GM12801 (cell line): ENCODE measurements around the gene SLC17A2.

Experiments
- TF ChIP-seq, protein P1 (sequence below): IDR thresholded peaks from one replicate; pipeline ENCODE4 v1.5.1; 2011; ENCODE audit warnings: control low read depth; ENCODE audit not compliant: insufficient read length; ENCODE audit errors: extremely low read depth

Gene SLC17A2

GRCh38 chr6:25898289-25898977, 32.1 kb downstream of the SLC17A2 start:
- TF ChIP-seq, protein P1, sequence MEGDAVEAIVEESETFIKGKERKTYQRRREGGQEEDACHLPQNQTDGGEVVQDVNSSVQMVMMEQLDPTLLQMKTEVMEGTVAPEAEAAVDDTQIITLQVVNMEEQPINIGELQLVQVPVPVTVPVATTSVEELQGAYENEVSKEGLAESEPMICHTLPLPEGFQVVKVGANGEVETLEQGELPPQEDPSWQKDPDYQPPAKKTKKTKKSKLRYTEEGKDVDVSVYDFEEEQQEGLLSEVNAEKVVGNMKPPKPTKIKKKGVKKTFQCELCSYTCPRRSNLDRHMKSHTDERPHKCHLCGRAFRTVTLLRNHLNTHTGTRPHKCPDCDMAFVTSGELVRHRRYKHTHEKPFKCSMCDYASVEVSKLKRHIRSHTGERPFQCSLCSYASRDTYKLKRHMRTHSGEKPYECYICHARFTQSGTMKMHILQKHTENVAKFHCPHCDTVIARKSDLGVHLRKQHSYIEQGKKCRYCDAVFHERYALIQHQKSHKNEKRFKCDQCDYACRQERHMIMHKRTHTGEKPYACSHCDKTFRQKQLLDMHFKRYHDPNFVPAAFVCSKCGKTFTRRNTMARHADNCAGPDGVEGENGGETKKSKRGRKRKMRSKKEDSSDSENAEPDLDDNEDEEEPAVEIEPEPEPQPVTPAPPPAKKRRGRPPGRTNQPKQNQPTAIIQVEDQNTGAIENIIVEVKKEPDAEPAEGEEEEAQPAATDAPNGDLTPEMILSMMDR = no peak

GRCh38 chr6:25896252-25896651, 34.2 kb downstream of the SLC17A2 start:
- TF ChIP-seq, protein P1 = no peak

GRCh38 chr6:25895771-25896170, 34.7 kb downstream of the SLC17A2 start:
- TF ChIP-seq, protein P1 = no peak

- TF ChIP-seq, protein P1 = no peak
Observed at GRCh38 chr6:25893778-25894177, 36.7 kb downstream of the SLC17A2 start.

DNA sequence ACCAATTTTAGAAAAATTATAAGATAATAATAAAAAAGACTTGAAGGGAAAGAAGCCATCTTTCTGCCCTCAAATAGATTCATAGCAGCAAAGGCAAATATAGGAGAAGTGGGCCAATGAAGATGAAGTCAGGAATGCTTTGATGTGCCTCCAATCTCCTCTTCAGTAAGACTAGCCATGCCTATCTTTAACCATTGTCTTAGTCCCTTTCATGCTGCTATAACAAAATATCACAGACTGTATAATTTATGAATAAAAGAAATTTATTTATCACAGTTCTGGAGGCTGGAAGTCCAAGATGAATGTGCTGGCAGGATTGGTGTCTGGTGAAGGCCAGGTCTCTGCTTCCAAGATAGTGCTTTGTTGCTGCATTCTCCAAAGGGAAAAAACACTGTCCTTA, 37.6 kb downstream of the SLC17A2 start:
- TF ChIP-seq, protein P1 = no peak

GRCh38 chr6:25889877-25890853, 40.3 kb downstream of the SLC17A2 start:
- TF ChIP-seq, protein P1 = no peak

DNA sequence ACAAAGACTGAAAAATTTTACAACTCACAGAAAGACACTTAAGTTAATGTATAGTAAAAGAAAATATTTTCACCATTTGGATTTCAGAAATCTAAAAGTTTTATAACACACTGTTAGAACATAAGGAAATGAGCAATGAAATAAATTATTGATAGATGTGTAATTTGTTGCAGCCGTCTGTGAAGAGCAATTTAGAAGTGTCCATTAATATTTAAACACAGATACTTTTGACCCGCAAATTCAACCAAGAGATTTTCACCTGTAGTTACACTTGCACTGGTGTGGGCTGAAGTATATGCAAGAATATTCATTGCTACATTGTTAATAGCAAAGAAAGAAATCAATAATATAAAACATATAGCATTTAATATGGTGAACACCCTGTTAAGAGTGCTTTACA, 41.9 kb downstream of the SLC17A2 start:
- TF ChIP-seq, protein P1 = no peak
